Esophagus mucosa (tissue), 1 donor: Measurements from ENCODE around the gene SMOC1. TPM values are rescaled to one million over a fixed set of nuclear protein-coding genes. Genes with fewer than 3 reads are reported as not detected.

ENCODE experiments used
- ATAC-seq: fragments of 200-7000 bp; cut with Tn5 transposase; one replicate; pipeline ENCODE4 v1.9.1; 2020
- total RNA-seq: library from RNA; stranded (reverse); gene quantifications from one replicate; pipeline ENCODE4 v1.2.4, GENCODE V29; 2023
- donor health status: DM: yes; HTN: yes; CAD: no.

The SMOC1 gene
- total RNA-seq, 1 donor from 2014 or later = 0.12 TPM

- ATAC-seq = no peak
Observed at GRCh38 chr14:70047598-70048312, 168.5 kb downstream of the SMOC1 start.

- no peak for ATAC-seq
Observed at GRCh38 chr14:70048313-70048654, 169.1 kb downstream of the SMOC1 start.

GRCh38 chr14:70049605-70050004 is 170.4 kb downstream of the SMOC1 start:
- no peak for ATAC-seq

- ATAC-seq = no peak
Observed at GRCh38 chr14:70050136-70050535, 170.9 kb downstream of the SMOC1 start.

GRCh38 chr14:70052990-70053389 is 173.8 kb downstream of the SMOC1 start:
- ATAC-seq = no peak

- no peak for ATAC-seq
Observed at GRCh38 chr14:70057519-70058136, 178.4 kb downstream of the SMOC1 start.

GRCh38 chr14:70059545-70059944 is 180.3 kb downstream of the SMOC1 start:
- ATAC-seq = no peak

- peak; percentile 37 for ATAC-seq
Observed at GRCh38 chr14:70061108-70061507, 181.9 kb downstream of the SMOC1 start.

- ATAC-seq = no peak
Observed at GRCh38 chr14:70064136-70064865, 185.1 kb downstream of the SMOC1 start.

GRCh38 chr14:70067810-70068209 is 188.6 kb downstream of the SMOC1 start:
- no peak for ATAC-seq

- no peak for ATAC-seq
Observed at GRCh38 chr14:70069186-70069585, 190.0 kb downstream of the SMOC1 start.

- peak; percentile 89 for ATAC-seq
Observed at GRCh38 chr14:70073924-70074566, 194.8 kb downstream of the SMOC1 start.

- no peak for ATAC-seq
Observed at GRCh38 chr14:70077005-70077404, 197.8 kb downstream of the SMOC1 start.

GRCh38 chr14:70077720-70078119 is 198.5 kb downstream of the SMOC1 start:
- no peak for ATAC-seq

- ATAC-seq = no peak
Observed at GRCh38 chr14:70078329-70078728, 199.1 kb downstream of the SMOC1 start.

GRCh38 chr14:70080076-70080475 is 200.9 kb downstream of the SMOC1 start:
- no peak for ATAC-seq

Other genes with a start within 250 kb of the SMOC1 start
- gene SRSF5, start 112.3 kb upstream of the SMOC1 start, total RNA-seq = 217 TPM
- not detected for gene SLC10A1, start 82.2 kb upstream of the SMOC1 start, total RNA-seq